HG02798 (cell line): ENCODE results near the gene MARCO.
A peak's percentile ranks its signal among the peaks of the same experiment; 100 is the strongest.
"Not testable (repeated sequence)": the region's sequence is repeated elsewhere in the genome, so short reads cannot be mapped to it uniquely, and the experiment has no call there.

Experiments used
- ATAC-seq: cut with Tn5 transposase; IDR thresholded peaks from one replicate; pipeline ENCODE4 v1.9.1; 2021; ENCODE audit warnings: mild to moderate bottlenecking; ENCODE audit not compliant: unreplicated experiment, poor library complexity

MARCO gene

DNA sequence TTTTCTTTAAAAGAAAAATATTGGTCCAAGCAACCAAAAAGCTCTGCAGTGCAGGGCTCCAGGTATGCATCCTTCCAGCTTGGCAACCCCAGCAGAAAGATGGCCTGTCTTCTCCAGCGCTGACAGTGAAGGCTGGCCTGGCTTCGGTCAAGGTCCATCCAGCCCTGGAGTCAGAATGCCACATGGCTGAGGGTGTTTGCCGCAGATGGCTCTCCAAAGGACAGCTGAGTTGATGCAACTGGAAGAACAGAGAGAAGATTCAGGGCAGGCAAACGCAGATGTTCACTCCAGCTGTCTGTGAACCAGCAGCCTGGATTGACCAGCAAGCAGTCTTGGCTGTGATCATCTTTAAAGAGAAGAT lies 51.4 kb downstream of the MARCO start:
- no peak for ATAC-seq

DNA sequence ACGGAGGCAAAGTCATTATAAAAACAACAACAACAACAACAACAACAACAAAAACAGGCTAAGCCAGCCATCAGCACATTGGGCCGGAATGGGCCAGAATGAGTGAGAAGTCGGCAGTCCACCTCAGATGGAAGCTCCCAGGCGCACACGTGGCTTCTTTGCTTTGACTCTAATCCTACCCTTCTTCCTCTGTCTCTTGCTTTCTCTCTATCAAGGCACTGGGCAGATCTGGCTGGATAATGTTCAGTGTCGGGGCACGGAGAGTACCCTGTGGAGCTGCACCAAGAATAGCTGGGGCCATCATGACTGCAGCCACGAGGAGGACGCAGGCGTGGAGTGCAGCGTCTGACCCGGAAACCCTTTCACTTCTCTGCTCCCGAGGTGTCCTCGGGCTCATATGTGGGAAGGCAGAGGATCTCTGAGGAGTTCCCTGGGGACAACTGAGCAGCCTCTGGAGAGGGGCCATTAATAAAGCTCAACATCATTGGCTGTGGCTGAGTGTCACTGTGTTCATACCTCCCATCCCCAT lies 52.2 kb downstream of the MARCO start:
- ATAC-seq: no peak

DNA sequence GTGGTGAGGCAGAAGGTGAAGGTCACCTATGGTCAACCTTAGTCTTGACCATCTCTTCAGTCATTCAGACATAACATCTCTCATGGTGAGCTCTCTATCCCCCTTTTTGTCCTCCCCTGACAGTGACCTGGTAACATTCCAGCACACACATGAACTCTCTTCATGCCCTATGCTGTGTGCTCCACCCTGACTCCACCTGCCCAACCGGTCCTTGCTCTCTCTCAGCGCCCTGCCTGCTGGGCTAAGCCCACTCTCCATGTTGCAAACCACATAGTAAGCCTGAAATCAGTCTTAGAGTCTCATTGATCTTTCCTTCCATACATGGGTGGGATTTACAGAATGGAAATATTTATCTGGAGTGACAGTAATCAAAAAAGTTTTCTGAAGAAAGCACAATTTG lies 52.8 kb downstream of the MARCO start:
- ATAC-seq: no peak

DNA sequence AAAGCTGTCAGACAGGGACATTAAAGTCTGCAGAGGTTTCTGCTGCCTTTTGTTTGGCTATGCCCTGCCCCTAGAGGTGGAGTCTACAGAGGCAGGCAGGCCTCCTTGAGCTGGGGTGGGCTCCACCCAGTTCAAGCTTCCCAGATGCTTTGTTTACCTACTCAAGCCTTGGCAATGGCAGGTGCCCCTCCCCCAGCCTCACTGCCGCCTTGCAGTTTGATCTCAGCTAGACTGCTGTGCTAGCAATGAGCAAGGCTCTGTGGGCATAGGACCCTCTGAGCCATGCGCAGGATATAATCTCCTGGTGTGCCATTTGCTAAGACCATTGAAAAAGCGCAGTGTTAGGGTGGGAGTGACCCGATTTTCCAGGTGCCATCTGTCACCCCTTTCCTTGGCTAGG lies 61.9 kb downstream of the MARCO start:
- ATAC-seq: not testable (repeated sequence)

DNA sequence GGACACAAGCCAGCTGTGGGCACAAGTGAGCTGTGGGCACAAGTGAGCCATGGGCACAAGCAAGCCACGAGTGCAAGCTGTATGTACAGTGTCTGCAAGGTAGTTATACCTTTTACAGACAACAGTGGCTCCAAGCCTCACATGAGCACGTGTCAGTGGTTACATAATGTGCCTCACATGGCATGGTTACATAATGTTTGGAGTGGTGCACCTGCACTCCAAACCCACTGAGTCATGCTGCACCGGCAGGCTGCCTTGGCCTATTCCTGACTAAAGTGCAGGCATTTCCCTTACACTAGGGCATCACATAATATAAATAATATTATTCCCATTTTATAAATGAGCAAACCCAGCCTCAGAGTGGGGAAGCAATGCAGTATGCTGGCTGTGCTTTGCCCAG lies 62.6 kb downstream of the MARCO start:
- ATAC-seq: no peak

DNA sequence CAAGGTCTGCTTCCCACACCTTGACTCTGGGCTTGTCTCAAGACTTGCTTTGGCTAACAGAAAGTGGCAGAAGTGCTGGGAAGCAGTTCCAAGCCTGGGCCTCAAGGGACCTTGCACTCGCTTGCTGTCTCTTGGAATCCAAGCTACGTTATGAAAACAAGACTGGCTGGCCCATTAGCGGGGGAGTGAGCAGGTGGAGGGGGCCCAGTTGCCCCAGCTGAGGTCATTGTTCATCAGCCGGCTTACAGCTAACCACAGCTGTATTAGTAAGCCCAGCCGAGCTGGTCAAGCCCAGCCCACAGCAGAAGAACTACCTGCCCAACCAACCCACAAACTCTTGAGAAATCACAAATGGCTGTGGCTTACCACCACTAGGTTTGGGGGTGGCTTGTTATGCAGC lies 63.1 kb downstream of the MARCO start:
- peak; percentile 65 for ATAC-seq

DNA sequence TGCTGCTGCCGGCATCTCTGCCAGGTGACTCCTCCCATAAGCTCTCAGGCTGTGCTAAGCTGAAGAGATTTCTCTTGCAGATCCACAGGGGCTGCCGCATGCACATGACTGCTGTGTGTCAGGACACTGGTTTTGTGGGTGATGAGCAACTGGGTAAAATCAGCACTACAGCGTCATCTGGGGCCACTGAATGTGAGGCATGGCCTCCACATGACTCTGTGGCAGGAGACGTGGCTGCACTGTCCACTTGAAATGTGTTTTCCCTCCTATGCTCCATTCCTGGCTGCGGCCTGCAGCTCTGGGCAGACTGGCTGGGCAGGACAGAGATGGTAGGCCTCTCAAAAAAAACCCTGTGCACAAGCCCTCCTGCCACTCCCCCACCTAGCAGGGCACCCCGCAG lies 63.6 kb downstream of the MARCO start:
- peak; percentile 13 for ATAC-seq

DNA sequence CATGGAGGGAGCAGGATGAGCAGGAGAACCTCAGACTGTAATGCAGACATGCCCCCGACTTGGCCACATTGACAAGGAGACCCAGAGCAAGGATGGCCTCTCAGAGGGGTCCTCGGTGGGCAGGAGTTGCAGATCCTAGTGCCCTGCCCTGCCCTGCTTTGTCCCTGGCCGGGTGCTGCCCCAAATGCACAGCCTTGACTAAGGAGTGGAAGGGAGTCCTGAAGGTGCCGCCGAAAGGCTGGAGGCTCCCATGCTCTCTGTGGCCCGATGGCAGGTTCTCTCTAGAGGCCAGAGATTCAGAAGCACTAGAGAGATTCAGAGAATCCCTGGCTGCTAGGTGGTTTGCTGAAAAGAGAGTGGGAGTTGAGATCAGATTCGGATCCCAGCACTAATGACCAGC lies 64.4 kb downstream of the MARCO start:
- no peak for ATAC-seq

DNA sequence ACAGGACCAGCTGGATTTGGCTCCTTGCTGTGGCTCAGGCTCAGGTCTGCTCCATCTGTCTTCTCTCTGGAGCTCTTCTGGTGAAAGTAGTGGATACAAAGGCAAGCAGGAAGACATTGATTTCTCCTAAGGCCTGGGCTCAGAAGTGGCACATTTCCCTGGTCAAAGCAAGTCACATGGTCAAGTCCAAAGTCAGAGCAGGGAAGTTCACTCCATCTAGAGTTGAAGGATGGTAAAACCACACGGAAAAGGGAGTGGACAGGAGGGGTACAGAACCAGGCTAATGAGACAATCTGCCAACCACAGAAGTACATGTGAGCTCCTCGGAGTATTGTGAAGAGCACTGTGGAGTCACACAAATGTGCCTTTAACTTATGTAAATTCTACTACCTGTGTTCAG lies 66.1 kb downstream of the MARCO start:
- no peak for ATAC-seq

DNA sequence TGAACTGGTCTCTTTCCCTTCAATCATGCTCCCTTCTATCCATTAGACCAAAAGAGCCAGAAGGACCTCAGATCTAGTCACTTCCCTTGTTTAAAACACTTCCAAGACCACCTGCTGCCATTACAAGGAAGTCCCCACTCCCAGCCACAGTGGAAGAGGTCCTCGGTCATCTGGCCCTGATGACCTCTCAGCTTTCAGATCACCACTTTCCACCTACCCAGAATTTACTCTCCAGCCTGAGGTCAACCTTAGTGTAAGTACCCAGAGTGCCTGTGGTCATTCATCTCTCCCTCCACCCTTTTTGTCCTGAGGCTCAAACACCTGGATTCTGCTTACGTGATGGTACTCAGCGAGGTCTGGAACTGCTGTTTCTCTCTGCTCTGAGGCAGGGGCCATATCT lies 67.1 kb downstream of the MARCO start:
- no peak for ATAC-seq

DNA sequence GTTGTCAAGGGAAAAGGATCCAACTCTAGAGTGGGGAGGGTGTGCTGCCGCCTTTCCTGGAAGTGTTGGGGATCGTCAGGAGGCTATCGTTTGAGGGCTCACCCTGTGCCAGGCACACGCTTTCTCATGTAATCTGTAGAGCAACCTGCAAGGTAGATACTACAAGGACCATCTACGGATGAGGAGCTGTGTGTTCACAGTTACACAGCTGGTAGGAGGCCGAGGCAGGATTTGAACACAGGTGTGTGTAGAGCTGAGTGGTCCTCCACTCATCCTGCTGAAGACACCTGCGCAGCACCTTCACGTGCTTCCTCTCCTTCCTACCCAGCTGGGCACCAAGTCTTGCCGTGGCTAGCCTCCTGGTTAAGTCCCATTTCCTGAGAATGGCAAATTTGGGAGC lies 68.3 kb downstream of the MARCO start:
- ATAC-seq: no peak

DNA sequence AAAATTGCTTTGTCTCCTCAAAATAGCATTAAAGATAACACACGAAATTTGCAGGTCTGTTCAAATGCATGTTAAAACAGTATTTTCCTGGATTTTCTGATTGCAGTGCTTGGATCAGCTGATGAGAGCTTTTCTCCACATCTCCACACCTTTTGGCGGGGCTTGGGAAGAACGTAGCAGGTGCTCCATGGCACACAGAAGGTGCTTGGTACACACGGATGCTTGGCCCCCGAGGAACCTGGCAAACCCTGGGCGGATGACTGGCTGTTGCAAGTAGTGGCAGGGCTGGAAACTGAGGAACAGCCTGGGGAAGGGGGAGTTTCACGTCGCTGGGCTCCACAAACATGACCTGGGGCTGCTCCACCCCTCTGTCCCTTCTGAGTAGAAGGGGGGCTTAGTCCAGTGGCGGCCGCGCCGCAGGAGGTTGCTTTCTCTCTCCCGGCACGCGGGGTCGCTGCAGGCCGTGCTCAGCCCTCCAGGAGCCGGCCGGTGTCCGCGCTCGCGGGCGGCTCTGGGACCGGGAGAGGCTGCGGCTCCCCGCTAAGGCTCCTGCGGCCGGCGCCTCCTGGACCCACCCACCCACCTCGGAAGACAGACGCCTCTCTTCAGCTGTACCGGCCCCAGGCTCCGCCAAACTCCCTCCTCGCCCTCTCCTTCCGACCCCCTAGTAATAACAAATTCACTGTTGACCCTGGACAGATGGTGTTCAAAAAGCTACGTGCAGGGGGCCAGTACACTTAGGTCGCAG lies 69.3 kb downstream of the MARCO start:
- peak; percentile 46 for ATAC-seq

DNA sequence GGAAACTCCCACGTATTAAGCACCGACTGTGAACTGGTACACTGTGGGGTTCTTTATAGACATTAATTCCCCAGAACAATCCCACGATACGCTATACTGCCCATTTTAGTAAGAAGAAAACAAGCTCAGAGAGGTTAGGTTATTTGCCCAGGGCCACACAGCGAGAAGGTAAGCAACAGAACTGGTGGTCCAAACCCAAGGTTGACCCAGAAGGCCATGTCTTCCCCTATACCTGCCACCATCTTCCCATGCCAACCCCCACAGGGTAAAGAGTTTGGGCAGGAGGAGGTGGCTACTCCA lies 69.9 kb downstream of the MARCO start:
- no peak for ATAC-seq

DNA sequence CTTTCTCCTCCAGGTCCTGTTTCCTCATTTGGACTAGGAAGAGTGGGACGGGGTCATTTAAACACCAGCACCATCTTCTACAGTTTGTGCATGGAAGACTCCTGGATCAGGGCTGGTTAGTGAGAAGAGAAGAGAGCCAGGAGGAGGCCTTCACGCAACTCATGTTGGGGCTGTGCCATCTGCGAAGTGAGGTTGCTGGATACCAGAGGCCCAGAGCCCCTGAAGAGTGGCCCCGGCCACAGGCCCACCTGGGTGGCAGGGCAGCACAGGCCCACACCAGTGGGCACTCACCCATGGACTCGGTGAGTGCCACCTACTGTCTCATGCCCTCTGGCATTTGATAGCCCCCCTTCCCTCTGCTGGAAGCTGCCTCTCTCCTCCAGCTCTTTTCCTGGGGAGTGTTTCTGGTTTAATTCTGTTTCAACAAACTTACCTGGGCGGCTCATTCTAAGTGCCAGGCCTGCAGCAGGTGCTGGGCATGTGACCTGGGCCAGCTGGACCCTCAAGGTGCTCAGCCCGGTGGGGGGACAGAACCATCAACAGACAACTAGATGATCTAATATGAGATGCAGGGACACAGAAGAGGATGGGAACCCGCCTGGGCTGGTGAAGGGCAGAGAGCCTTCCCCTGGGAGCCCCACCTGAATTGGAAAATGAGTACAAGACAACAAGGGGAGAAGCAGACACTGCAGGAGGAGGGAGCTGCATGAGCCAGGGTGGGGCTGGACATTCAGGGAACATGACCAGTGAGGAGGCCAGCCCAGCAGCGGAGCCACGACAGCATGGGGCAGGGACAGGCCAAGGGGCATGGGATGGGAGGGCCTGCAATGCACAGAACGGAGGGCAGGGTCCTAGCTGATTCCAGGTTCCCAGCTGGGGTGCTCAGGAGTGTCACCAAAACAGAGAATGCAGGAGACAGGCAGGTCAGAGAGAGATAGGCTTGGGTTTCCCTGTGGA lies 70.6 kb downstream of the MARCO start:
- no peak for ATAC-seq

DNA sequence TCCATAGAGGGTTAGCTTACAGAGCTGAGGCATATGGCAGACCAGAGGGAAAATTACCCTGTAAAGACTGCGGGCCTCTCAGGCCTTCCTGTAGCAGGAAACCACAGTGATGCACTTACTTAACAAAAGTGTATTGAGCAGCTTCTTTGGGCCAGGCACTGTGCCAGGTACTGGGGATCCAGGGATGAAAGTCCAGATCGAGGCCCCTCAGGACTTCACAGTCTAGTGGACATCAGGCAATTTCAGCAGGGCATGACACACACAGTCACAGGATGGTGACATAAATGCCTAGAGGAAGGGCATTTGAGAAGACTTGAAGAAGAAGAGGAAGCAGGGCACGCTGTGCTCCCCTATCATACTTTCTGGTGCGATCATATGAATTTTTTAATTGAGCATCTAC lies 71.7 kb downstream of the MARCO start:
- ATAC-seq: no peak

DNA sequence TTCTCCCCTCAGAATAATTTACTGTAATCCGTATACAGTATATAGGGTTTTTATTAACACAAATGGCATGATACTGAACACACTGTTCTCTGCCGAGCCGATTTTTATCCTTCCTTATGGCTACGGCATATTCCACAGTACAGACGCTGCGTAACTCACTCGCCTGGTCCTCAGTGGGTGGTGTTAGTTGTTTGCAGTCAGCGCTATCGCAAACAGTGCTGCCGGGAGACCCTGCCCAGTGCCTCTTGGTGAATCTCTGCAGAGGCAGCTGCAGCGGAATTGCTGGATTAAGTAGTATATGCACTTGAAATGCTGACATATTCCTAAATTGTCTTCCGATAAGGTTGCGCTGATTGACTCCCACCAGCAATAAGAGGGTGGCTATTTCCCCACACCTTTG lies 73.9 kb downstream of the MARCO start:
- ATAC-seq: no peak

DNA sequence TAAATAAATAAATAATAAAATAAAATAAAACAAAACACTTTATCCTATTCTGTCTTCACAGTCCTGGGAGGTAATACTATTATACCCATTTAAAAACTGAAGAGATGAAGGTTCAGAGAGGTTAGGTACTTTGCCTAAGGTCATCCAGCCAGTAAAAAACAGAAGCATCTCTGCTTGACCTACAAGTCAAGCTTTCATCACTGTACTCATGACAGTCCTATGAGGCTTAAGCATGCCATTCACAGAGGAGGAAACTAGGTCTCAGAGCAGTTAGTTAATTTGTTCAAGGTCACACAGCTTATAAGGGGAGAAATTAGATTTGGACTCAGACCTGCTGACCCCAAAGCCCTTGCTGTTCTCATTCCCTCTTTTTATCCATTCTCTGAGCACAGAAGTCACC lies 77.5 kb downstream of the MARCO start:
- no peak for ATAC-seq

DNA sequence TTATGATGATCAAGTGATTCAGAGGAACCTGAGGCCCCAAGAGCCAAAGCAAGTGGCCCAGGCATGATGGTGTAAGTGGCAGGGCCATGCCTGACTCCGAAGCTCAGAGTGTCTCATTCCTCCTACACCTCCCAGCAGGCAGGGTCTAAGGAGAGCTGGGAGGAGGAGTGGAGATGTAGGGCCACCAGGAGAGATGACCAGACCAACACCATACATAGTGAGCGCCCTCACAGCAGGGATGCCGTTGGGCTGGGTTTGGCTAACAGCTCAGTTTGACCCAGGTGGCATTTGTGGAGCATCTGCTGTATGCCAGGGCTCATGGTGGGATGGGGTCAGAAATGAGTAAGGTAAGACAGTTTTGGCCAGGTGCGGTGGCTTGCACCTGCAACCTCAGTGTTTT lies 80.7 kb downstream of the MARCO start:
- ATAC-seq: no peak

DNA sequence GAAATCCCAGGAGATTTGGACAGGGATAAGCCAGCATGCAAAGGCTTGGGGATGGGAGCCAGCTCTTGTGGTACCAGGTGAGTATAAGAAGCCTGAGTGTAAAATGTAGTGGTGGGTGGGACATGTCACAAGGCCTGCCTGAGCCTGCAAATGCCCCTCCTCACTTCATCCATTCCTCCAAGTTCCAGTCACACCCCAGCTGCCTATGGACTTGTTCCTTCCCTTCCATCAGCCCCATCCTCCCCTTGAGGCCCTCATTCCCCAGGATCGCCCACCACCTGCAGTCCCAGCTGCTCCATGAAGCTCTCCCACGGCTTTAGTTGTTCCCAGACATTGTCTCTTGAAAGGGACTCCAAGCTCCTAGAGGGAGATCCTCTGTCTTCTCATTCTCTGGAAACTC lies 81.5 kb downstream of the MARCO start:
- ATAC-seq: no peak

DNA sequence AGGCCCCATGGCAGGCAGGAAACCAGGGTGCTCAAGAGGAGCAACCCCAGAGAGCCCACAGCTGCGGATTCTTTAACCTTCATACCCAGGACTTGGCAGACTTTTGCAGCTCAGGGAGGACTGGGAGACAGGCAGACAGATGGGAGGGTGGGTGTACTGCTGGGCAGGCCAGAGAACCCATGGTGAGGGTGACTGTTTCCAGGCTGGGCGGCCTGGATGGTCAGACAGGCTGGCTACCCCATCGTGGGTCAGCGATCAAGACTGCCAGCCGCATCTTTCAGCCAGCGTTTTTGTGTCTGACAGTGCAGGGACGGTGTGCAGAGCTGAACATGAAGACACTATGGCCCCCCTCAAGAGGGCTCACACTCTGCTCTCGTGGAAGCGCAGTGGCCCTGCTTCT lies 82.2 kb downstream of the MARCO start:
- no peak for ATAC-seq

DNA sequence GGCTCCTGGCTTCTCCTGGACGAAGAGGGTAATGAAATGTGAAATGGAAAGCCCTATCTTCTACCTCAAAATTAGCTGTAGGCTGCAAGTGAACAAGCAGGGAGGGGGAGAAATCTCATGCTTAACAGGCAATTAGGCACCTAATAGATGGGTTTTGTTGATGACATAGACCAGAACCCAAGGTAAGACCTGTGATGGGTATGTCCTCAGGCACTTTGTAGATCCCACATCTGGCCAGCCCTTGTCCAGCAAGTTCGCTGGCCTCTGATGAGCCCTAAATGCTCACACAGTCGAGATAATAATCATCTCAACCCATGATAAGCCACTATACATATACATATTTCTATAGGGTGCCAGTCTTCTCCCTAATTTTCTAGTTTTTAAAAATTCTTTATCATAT lies 82.6 kb downstream of the MARCO start:
- ATAC-seq: no peak

DNA sequence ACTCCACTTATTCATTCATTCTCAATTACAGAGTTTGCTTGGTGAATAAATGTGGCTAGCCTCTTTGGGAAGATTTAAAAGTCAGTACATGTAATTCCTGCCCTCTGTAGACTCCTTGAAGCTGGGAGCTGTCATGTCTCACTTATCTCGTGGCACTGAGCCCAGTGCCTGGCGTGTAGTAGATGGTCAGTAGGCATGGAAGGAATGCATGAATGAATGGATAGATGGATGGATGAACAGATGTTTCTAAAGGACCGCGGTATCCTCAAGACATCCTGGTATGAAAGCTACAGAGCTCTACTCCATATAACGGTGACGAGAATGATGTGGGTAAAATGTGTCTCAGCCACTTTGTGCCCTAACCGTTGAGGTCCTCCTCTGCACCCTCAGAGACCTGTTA lies 83.0 kb downstream of the MARCO start:
- ATAC-seq: no peak
